HG03521 (cell line): ENCODE results near the gene GNB1L.

Source experiments
- ATAC-seq: cut with Tn5 transposase; IDR thresholded peaks from one replicate; pipeline ENCODE4 v1.9.1; 2021; ENCODE audit warnings: mild to moderate bottlenecking, moderate library complexity; ENCODE audit not compliant: unreplicated experiment

Gene GNB1L

GRCh38 chr22:19765477-19766239, 89.0 kb downstream of the GNB1L start:
- no peak for ATAC-seq

- no peak for ATAC-seq
Observed at GRCh38 chr22:19764636-19765476, 89.8 kb downstream of the GNB1L start.

- no peak for ATAC-seq
Observed at GRCh38 chr22:19764299-19764593, 90.4 kb downstream of the GNB1L start.

GRCh38 chr22:19763458-19764298, 91.0 kb downstream of the GNB1L start:
- no peak for ATAC-seq

- ATAC-seq = no peak
Observed at GRCh38 chr22:19762568-19763457, 91.9 kb downstream of the GNB1L start.

- ATAC-seq = no peak
Observed at GRCh38 chr22:19761725-19762567, 92.7 kb downstream of the GNB1L start.

GRCh38 chr22:19760951-19761724, 93.5 kb downstream of the GNB1L start:
- no peak for ATAC-seq

- ATAC-seq = no peak
Observed at GRCh38 chr22:19760058-19760950, 94.4 kb downstream of the GNB1L start, which contains the start of gene TBX1. Gene TBX1 (plus strand): TSS chr22:19760778. CDS start chr22:19760844, 66 bp downstream.

GRCh38 chr22:19759427-19760057, 95.1 kb downstream of the GNB1L start:
- ATAC-seq = no peak

- ATAC-seq = no peak
Observed at GRCh38 chr22:19758896-19759426, 95.7 kb downstream of the GNB1L start.

GRCh38 chr22:19757985-19758895, 96.4 kb downstream of the GNB1L start:
- no peak for ATAC-seq

GRCh38 chr22:19757140-19757984, 97.3 kb downstream of the GNB1L start:
- ATAC-seq = no peak

- no peak for ATAC-seq
Observed at GRCh38 chr22:19756288-19757128, 98.2 kb downstream of the GNB1L start.

- ATAC-seq = no peak
Observed at GRCh38 chr22:19755722-19756287, 98.9 kb downstream of the GNB1L start.
